UCSD-AML1 (cell line): ENCODE results near the gene AATK.

Experiments
- DNase-seq: peaks from one replicate; lab custom pipeline; 2025; ENCODE audit not compliant: unreplicated experiment; lab: John Stamatoyannopoulos, UW

AATK gene

GRCh38 chr17:81195941-81196495 lies 30.0 kb upstream of the AATK start:
- no peak for DNase-seq

- DNase-seq, result no peak
Observed at GRCh38 chr17:81194941-81195901, 29.2 kb upstream of the AATK start.

DNA sequence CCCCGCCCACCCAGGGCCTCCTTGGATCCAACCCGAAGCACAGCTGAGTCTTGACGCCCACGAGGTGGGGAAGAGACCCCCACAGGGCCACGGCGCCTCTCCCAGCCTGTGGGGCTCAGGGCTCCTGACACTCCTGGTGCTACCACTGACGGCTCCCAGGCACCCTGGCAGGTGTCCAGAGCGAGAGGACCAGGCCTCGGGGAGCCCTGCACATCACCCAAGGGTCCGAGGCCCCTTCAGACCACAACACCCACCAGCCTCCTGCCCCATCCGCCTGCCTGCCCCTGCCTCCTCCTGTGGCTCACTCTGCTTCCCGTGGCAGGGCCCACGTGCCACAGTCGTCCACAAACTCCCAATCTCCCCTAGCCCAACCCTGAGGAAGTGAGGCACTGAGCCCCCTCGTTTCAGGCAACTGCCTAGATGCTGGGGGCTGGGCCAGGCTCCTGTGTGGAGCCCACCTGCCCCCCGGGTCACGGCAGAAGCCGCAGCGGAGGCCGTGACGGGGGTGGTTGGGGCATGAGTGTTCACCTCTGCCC lies 28.3 kb upstream of the AATK start:
- DNase-seq, result no peak

DNA sequence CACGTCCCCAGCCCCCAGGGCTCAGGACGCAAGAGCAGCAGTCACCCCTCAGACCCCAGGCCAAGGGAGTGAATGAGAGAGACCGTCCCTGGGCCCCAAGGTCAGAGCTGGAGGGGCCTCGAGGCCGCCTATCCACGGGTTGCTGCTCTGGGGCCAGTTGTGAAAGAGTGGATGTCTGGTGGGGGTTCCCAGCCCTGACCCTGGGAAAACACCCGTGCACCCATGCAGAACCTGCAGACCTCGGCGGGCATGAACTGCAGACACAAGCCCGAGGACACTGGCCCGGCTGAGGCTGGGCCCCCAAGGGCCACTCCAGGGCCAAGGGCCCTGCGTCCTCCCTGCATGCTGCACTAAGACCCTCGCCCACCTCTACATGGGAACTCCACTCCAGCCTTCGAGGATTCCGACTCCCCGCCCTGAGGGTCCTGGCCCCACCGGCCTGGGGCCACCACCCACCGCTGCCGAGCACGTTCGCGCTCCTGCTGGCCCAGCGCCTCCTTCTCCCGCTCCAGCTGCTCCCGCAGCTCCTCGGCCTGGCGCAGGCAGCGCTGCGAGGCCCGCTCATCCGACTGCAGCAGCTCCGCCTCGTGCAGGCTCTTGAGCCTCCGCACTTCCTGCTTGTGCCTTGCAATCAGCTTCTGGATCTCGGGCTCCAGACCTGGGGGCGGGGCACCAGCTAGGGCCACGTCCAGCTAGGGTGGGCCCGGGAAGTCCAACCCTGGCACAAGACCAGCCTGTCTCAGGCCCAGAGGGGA lies 27.6 kb upstream of the AATK start:
- no peak for DNase-seq

- no peak for DNase-seq
Observed at GRCh38 chr17:81193051-81193410, 27.0 kb upstream of the AATK start.

- DNase-seq, result no peak
Observed at GRCh38 chr17:81192386-81193050, 26.5 kb upstream of the AATK start.

- DNase-seq, result no peak
Observed at GRCh38 chr17:81191646-81192045, 25.6 kb upstream of the AATK start.

DNA sequence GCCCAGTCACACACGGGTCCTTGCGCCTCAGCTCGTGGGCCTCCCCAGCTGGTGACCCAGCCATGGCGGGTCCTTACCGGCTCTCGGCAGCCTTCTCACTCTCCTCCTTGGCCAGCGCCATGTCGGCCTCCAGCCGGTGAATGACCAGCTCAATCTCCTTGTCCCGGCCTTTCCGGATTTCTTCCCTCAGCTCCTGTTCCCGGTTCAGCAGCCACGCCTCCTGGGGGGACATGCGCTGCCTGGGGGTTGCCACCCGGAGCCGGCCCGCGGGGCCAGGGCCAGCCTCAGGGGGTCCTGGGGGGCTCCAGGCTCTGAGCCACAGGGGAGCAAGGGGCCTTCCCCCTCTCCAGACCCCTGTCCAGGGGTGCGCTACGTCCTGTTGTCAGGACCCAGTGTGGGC lies 25.1 kb upstream of the AATK start:
- no peak for DNase-seq

DNA sequence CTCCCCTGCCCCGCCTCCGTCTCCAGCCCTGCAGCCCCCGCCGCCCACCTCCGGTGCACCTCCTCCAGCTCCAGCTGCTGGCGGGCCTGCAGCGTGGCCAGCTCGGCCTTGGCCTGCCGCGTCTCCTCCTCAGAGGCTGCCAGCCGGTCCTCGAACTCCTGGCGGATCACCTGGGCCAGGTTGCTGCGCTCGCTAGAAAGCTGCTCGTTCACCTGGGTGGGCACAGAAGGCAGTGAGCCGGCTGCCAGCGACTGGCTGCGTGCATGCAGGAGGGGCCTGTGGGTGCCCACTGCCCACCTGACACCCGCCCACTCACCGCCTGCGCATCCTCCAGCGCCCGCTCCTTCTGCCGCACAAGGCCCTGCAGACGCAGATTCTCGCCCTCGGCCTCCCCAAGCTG lies 24.6 kb upstream of the AATK start:
- DNase-seq, result no peak

DNA sequence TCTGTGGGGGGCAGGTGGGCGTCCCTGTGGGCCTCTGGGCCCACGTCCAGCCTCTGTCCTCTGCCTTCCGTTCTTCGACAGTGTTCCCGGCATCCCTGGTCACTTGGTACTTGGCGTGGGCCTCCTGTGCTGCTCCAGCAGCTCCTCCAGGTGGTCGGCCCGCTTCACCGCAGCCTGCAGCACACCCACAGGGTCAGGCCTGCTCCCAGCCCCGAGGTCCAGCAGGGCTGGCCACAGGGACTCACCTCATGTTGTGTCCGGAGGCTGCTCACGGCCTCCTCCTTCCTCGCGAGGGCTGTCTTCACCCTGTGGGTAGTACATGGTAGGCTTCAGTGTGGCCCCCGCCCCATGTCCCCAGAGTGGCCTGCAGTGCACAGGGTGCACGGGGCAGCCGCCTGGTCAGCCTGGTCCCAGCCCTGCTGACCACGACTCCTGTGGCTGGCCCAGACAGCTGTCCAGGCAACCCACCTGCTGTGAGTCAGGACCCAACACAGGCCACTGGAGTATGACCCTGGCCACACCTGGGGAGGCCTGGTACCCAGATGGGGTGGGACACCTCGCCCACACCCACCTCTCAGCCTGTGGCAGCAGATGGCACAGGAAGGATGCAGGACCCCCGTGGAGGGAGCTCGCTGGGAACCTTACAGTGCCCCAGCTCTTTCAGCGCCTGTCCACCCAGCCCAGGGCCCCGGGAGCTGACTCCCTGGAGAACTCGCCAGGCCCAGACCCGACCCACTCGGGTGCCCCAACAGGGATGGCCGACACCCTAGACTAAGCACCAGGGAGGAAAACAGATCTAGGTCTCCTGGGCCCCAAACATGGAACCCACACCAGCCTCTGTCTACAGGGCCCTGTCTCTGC lies 23.9 kb upstream of the AATK start:
- no peak for DNase-seq

GRCh38 chr17:81189016-81189415 lies 23.0 kb upstream of the AATK start:
- DNase-seq, result no peak

DNA sequence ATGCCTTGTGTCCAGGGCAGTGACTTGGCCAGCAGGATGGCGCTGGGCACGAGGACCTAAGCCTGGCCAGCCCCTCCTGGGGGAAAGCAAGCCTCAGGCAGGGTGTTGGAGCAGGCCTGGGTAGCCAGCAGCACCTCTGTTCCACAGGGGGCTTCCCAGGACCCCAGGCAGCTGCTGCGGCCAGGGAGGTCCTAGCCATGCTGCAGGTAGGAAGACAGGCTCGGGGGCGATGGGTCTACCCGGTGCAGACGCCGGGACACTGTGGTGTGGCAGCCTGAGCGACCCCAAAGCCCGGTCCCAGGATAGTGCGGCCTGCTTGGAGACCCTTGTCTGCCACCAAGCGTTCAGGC lies 22.4 kb upstream of the AATK start:
- no peak for DNase-seq

- DNase-seq, result no peak
Observed at GRCh38 chr17:81187586-81188490, 21.8 kb upstream of the AATK start.

GRCh38 chr17:81187120-81187519 lies 21.1 kb upstream of the AATK start:
- DNase-seq, result no peak

DNA sequence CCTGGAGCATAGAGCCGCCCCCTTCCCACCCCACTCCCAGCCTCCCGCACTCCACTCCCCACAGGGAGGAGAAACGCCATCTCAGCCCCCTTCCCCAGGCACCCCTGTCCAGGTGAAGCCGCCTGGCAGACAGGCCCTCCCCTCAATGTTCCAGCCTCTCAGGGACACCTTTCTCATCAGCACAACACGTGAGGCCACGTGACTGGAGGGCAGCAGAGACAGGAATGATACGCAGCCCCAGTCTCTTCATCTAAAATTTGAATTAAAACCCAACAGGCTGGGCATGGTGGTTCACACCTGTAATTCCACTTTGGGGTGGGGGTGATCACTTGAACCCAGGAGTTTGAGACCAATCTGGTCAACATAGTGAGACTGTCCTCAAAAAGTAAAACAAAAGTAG lies 20.2 kb upstream of the AATK start:
- no peak for DNase-seq

- DNase-seq, result no peak
Observed at GRCh38 chr17:81184555-81184954, 18.5 kb upstream of the AATK start.

- DNase-seq, result no peak
Observed at GRCh38 chr17:81183807-81184206, 17.8 kb upstream of the AATK start.

DNA sequence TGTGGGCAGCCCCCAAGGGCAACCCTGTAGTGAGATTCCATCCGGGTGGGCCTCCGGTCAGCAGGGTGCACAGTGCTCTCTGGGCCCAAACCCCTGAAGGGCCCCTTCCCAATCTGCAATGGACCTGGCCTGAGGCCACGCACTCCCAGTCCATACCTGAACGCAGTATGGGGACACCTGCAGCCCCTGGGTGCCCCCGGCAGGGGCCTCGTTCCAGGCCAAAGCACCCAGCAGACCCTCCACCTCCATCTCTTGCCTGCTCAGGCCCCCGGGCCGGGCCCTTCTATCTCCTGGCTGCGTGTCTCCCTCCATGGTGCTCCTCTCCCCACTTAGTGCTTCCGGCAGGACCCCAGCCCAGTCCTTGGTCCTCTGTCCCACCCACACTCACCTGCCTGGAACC lies 17.3 kb upstream of the AATK start:
- no peak for DNase-seq

DNA sequence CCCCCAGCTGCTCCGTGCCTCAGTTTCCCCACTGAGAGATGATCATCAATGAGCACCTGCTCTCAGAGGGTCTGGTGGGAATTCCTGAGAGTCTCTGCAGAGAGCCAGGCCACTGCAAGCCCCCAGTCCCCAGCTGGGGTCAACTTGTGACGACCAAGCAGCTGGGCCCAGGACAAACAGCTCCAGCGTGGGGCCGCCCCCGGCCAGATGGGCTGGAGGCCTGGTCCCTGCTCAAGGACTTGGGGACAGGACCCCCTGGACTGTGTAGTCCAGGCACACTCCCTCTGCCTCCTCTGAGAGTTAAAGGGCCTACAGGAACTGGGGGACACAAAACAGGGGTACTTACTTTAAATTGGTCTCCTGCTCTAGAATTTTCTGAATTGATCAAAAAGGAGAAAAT lies 16.6 kb upstream of the AATK start:
- no peak for DNase-seq
